Renal cortex interstitium (tissue), 15 donors: Measurements from ENCODE around the gene CTSO. TPM values are rescaled to one million over a fixed set of nuclear protein-coding genes. Genes with fewer than 3 reads are reported as not detected.

Experiments
- DNase-seq, 11 donors: peaks; one replicate each; pipeline ENCODE4 v3.0.0-alpha.2; 2013; ENCODE audit warnings: low read depth in 9 of 11, low spot score in 4 of 11; ENCODE audit errors: extremely low read depth in 1 of 11
- long read RNA-seq, 16 experiments: transcript quantifications; one replicate each; lab custom pipeline, GENCODE V29; 2026
- polyA plus RNA-seq, 3 donors: library from polyadenylated mRNA; unstranded; fragments of 120-200 nt; gene quantifications; one replicate each; pipeline ENCODE4 v1.2.1, GENCODE V29; 2013; ENCODE audit not compliant: insufficient read length in 3 of 3

Gene CTSO, protein sequence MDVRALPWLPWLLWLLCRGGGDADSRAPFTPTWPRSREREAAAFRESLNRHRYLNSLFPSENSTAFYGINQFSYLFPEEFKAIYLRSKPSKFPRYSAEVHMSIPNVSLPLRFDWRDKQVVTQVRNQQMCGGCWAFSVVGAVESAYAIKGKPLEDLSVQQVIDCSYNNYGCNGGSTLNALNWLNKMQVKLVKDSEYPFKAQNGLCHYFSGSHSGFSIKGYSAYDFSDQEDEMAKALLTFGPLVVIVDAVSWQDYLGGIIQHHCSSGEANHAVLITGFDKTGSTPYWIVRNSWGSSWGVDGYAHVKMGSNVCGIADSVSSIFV
- 10 to 100 TPM; 36.0 to 44.0 (median 40.8) TPM for polyA plus RNA-seq
- long read RNA-seq, donor 1, transcript CTSO-201 (8 exons, 2,954 nt) = major isoform, 5 of 5 reads
- long read RNA-seq, donor 1, partial matches to known transcripts = 0 of 5 reads
- long read RNA-seq, donor 1, other reads (novel, unspliced or antisense) = 0 of 5 reads
- long read RNA-seq, donor 2, transcript CTSO-201 (8 exons, 2,954 nt) = major isoform, 7 of 18 reads
- long read RNA-seq, donor 2, partial matches to known transcripts = 11 of 18 reads
- long read RNA-seq, donor 2, other reads (novel, unspliced or antisense) = 0 of 18 reads
- long read RNA-seq, donor 3, transcript CTSO-201 (8 exons, 2,954 nt) = major isoform, 12 of 32 reads
- long read RNA-seq, donor 3, partial matches to known transcripts = 20 of 32 reads
- long read RNA-seq, donor 3, other reads (novel, unspliced or antisense) = 0 of 32 reads
- long read RNA-seq, donor 4, transcript CTSO-201 (8 exons, 2,954 nt) = major isoform, 6 of 16 reads
- long read RNA-seq, donor 4, partial matches to known transcripts = 10 of 16 reads
- long read RNA-seq, donor 4, other reads (novel, unspliced or antisense) = 0 of 16 reads
- long read RNA-seq, donor 5 = 0 reads
- long read RNA-seq, donor 6, transcript CTSO-201 (8 exons, 2,954 nt) = major isoform, 10 of 16 reads
- long read RNA-seq, donor 6, partial matches to known transcripts = 6 of 16 reads
- long read RNA-seq, donor 6, other reads (novel, unspliced or antisense) = 0 of 16 reads
- long read RNA-seq, donor 7, transcript CTSO-201 (8 exons, 2,954 nt) = major isoform, 10 of 15 reads
- long read RNA-seq, donor 7, partial matches to known transcripts = 5 of 15 reads
- long read RNA-seq, donor 7, other reads (novel, unspliced or antisense) = 0 of 15 reads
- long read RNA-seq, donor 8 = 0 reads
- long read RNA-seq, donor 9, transcript CTSO-201 (8 exons, 2,954 nt) = major isoform, 6 of 11 reads
- long read RNA-seq, donor 9, partial matches to known transcripts = 5 of 11 reads
- long read RNA-seq, donor 9, other reads (novel, unspliced or antisense) = 0 of 11 reads
- long read RNA-seq, donor 10, transcript CTSO-201 (8 exons, 2,954 nt) = major isoform, 9 of 15 reads
- long read RNA-seq, donor 10, partial matches to known transcripts = 6 of 15 reads
- long read RNA-seq, donor 10, other reads (novel, unspliced or antisense) = 0 of 15 reads
- long read RNA-seq, donor 11, transcript CTSO-201 (8 exons, 2,954 nt) = major isoform, 11 of 19 reads
- long read RNA-seq, donor 11, partial matches to known transcripts = 8 of 19 reads
- long read RNA-seq, donor 11, other reads (novel, unspliced or antisense) = 0 of 19 reads
- long read RNA-seq, donor 12, partial matches to known transcripts = 8 of 9 reads
- long read RNA-seq, donor 12, other reads (novel, unspliced or antisense) = 0 of 9 reads
- long read RNA-seq, donor 13 = 0 reads
- long read RNA-seq, donor 14, transcript CTSO-201 (8 exons, 2,954 nt) = major isoform, 8 of 16 reads
- long read RNA-seq, donor 14, partial matches to known transcripts = 8 of 16 reads
- long read RNA-seq, donor 14, other reads (novel, unspliced or antisense) = 0 of 16 reads
- long read RNA-seq, donor 15, transcript CTSO-201 (8 exons, 2,954 nt) = major isoform, 5 of 5 reads
- long read RNA-seq, donor 15, partial matches to known transcripts = 0 of 5 reads
- long read RNA-seq, donor 15, other reads (novel, unspliced or antisense) = 0 of 5 reads
- long read RNA-seq, donor 16, transcript CTSO-201 (8 exons, 2,954 nt) = major isoform, 25 of 75 reads
- long read RNA-seq, donor 16, partial matches to known transcripts = 50 of 75 reads
- long read RNA-seq, donor 16, other reads (novel, unspliced or antisense) = 0 of 75 reads

DNA sequence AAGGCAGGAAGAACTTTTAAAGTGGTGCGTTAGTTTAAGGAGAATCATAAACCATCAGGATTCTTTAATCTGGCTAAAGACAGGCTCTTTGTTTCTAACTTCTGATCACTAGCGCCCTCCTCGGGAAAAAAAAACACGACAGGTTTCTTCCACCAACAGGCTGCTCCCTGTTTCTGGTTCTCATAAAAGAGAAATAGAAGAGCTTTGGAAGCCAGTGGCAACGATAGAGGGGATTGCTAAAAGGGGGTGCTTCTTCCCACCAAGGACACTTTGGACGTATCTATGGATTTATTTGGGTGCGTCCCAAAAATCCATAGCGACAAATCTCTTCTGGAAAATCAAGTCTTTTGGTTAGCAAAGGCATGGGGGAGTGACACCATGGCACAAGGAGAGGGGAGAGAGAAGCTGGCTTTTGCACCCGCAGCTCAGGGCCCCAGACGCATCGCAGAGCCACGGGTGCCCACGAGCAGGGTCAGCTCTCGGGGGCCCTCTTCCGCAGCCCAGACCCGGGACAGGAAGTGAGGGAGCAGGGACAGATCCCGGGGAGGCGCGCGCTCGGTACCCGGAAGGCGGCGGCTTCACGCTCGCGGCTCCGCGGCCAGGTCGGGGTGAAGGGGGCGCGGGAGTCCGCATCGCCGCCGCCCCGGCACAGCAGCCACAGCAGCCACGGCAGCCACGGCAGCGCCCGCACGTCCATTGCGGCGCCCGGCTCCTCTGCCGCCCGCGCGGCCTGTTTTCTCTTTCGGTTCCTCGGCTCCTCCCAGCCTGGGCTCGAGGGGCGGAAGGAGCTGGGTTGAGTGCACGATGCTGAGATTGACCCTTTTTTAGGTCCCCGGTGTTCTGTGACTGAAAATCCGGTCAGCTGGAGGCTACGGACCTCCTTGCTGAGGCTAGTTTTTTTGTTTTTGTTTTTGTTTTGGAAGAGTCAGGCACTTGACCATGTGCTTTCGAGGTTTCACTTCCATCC is at the start of gene CTSO:
Gene CTSO, minus strand, starts transcription at position 716 of the 967 bp plus-strand sequence. Its CDS starts 19 bp downstream, at position 697.
- DNase-seq = peak; percentile 73 to 92 (median 83)

DNA sequence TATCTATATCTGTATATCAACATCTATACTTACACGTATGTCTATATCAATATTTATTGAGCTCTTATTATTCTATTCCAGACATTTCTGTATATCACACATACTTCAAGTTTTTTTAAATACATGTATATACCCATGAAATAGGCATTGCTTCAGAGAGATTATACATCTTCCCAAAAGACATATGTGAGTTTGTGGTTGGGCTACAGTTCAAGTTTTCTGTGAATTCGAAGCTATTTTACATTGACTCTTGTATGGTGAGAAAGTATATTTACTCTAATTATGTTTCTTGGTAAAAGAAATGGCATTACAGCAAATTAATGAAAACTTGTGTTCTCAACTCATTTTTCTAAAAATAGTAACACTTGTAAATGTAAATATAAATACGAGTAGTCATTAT is 46.8 kb upstream of the CTSO start:
- no peak for DNase-seq

DNA sequence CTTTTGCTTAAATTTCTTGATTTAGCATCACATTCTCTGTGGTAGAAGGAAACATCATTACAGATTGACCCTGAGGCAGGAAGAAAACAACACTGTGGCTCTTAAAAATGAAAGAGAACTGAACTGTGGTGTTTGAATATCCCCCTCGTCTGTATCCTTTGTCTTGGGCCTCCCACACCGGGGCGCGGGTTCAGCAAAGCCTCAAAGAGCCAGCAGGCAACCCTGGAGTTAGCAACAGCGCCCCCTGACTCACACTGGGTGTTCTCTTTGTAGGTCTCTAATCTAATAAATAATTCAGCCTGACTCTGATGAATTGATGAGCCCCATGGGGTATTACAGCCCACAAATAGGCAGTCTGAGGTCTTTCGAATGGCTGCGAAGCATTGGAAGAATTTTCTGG is 46.1 kb upstream of the CTSO start:
- DNase-seq = peak in 10 of 11 donors; percentile 0 to 31 (median 18)

DNA sequence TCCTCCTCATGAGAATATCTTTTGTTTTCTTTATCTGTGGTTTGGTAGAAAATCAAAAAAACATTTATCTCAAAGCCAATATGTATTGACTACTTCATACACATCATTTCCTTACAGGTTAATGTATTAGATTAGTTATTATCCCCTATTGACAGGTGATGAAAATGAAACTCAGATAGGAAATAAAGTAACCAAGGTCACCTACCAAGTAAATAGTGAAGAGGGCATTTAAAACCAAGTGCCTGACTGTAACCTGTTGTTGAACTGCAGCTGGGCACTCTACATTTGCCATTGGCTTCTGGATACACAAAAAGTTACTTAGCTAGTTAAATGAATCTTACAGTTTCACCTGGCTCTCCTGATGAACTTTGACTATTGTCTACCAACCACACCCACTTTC is 41.4 kb upstream of the CTSO start:
- no peak for DNase-seq

DNA sequence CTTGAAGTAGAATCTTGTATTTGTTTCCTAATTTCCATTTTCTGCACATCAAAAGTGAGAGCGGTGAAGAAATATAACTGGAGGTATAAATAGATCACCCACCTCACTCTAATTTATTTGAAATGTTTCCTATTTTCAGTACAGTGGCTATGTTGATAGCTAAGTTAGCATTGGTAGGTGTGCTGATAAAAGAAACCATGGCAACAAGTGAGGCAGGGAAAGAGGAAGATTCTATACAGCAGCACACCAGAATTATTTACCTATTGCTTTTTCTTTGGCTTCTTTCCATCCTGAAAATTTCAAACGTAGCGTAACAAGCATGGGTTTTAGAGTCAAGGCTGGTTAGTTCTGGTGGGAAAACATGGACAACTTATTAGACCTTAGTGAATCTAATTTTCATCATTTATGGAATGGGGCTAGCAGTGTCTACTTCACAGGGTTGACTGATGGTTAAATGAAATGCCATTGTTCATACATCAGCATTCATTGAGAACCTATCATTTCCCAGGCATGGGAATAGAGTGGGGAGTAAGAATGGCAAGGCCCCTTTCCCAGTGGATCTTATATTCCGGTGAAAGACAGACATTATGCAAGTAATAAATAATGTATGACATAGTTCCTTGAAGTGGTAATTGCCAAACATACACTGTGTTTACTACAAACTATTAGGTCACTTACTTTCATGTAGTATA is 30.6 kb upstream of the CTSO start:
- DNase-seq = no peak

DNA sequence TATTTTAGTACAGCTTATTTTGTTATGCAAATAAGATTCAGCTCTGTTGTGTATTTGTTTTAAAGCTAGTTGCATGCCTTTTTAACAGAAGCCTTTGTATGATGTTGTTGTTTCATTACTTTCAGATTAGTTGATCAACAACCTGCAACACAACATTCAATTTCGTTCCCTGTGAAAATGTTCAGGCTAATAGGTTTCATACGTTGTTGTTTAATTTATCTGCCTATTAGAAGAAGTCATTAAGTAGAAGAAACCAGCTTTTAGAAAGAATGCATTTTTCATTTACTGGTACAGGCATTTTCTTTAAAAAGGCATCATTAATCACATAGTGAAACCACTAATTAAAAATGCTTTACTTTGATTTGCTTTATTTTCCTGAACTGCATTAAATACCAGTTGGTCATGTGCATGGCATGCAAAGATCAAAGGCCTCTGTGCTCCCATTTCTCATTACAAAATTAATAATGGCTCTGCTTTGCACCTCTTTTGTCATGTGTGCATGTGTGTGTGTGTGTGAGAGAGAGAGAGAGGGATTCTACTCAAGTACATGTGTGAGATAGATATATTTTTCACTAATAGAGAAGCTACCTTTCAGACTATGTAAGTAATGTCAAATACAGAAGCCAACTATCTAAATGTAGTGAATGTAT is 29.2 kb upstream of the CTSO start:
- DNase-seq = no peak

DNA sequence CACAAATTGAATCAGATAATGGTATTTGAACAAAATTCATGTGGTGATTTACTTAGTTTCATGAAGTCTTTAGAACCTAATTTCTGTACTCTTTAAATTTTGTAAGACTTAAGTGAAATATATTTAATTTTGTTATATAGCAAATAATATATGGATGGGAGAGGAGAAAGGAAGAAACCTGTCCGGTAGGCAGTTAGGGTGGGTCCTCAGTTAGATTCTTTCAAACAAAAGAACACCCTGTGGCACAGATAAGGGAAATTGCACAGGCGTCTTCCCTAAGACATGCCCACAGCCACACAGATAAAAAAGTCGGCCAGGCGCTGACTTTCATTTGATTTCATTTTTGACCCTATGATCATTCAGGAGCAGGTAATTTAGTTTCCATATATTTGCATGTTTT is 25.1 kb upstream of the CTSO start:
- no peak for DNase-seq

DNA sequence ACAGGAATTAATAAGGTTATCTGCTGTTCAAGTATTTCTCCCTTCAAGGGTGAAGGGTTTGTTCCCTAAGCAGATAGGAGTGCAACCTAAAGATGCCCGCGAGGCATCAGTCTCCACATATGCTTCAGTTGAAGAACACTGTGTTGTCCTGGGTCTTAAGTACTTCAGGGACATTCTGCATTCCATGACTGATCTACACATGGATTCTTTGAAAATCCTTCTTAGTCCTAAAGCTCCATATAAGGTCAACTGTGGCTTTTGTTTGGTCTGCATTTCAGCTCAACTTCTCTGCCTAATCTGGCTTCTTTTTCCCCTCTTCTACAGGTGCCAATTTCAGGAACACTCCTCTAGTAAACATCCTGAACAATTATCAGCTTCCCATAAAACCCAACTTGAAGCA is 21.8 kb upstream of the CTSO start:
- no peak for DNase-seq

DNA sequence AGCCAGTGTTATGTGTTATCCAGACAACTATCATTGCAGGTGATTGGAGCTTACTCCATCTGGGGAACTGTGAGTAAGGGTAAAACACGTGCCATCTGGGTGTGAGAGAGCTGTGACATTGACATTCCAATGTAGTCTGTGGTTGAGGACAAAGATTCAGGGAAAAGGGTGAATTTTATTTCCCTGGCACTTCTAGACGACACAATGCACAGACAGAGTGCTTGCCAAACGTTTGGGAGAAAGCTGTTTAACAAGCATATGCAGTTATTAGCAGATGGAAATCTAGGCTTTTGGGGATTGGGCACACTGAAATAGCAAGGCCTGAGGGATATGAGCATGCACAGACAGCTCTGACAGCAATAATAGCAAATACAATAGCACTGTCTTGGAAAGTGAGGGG is 21.3 kb upstream of the CTSO start:
- no peak for DNase-seq

DNA sequence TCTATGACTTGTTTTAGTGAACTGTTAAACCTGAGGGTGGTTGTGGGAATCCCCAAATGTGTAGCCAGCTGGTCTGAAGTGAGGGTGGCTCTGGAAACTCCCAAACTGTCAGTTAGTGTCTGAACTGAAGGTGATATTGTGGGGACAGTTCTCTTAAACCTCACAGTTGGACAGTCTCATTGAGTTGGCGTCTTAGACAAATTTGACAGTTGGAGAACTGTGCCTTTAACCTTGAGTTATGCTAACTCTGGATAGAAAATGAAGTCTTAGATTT is 20.7 kb upstream of the CTSO start:
- DNase-seq = no peak

DNA sequence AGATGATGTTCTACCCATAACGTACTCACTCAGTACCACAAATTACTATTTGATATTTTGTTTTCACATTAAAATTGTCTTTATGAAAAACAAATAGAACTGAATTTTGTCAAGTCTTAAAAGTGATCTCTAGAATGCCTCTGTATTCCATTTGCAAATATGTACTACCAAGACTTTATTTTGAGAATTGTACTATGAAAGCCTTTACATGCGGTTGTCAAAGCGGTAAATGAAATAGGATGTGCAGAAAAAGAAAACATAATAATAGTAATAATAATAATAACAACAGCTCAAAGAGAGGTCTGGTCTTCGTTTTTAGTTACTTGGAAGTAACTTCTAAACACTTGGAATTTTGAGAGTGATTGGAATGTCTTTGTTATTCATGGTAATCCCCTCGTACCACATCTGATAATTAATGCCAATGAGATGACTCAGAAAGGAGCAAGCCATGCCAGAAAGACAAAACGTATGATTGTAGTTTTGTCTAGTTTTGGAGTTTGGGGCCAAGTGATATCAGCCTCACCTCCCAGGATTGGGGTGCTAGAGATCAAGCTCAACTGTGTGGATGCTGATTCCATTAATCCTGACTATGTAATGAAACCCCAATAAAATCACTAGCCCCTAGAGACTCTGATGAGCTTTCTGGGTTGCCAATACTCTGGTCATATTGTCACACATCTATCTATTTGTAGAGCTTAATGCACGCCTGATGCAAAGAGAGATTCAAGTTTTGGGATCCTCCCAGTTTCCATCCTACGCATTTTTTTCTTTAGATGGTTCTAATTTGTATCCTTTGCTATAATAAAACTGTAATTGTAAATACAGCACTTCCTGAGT is 20.2 kb upstream of the CTSO start:
- DNase-seq = no peak

DNA sequence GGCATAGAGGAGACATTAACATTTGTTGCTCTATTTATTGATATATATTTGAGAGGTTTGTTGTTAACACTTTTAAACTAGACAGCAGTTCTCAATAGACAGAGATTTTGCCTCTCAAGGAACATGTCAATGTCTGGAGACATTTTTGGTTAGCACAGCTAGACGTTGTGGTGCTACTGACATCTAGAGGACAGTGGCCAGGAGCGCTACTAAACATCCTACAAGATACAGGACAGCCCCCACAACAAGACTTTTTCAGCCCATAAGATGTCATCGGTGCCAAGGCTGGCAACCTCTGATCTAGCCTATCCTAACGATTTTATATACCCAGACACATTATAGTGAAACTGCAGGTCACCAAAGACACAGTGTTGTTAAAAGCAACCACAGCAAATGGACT is 18.4 kb upstream of the CTSO start:
- DNase-seq = no peak

DNA sequence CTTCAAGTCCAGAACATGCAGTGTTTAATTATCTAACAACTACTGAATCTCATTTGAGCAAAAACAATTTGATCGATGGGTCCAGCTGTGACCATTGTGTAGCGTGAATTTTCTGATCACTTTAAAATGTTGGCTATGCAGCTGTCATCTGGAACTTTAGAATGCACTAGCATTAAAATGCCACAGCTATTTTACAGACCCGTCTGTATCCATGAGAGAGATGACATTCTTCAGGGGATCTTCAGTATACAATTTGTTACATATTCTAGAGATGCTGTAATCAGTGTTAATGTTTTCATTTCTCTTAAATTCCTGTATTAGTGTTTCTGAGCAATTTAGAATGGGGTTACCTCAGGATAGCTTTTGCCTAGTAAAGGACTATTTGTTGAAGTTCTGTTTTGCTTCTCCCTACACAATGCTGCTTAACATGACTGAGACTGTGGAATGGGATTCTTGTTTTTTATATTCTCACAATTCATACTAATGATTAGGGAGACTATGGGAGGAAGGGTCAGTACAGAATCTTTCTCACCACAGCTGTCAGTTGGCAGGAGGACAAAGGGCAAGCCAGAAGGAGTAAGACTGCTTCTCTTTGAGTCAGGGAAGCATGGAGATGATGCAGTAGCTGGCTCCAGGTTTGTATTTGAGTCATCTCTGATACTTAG is 13.2 kb upstream of the CTSO start:
- DNase-seq = no peak

DNA sequence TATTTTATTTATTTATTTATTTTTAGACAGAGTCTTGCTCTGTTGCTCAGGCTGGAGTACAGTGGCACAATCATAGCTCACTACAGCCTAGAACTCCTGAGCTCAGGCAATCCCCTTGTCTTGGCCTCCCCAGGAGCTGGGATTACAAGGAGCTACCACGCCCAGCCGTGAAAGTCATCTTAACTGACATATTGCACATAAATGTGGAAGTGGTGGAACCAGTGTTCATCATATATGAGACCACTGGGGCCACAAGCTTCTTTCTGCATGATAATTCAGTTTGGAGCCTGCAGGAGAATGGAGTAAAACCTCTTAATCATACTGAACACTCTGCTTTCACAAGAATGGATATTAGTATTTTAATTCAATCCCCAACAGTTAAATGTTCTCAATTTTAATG is 12.5 kb upstream of the CTSO start:
- DNase-seq = no peak
